ENCODE measurements around the gene MIPOL1. TPM values are rescaled to one million over a fixed set of nuclear protein-coding genes. Genes with fewer than 3 reads are reported as not detected.
"Not testable (repeated sequence)": the region's sequence is repeated elsewhere in the genome, so short reads cannot be mapped to it uniquely, and the experiment has no call there.

The MIPOL1 gene
- total RNA-seq, 2 donors from 2014 or later = 16.7 to 19.6 TPM

DNA sequence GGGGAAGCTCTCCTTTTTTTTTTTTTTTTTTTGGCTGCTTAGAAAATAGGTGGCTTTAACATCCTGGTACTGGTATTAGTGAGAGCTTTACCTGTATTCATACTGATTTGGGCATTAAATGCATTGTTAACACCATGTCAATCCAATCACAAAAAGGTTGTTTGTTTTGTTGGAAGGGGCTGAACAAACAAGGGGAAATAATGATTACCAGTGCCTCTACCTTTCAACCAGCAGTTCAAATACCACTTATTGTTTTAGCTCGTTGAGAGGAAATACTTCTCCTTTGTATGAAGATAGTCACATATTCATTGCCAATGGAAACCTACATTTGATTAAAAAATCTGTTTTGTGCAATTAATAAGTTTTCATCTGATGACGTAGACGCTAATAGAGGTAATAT, 72.9 kb downstream of the MIPOL1 start:
- no peak for DNase-seq (ENCODE audit: low spot score)
- intact Hi-C loops (cut with DNase I) = no loop called here

DNA sequence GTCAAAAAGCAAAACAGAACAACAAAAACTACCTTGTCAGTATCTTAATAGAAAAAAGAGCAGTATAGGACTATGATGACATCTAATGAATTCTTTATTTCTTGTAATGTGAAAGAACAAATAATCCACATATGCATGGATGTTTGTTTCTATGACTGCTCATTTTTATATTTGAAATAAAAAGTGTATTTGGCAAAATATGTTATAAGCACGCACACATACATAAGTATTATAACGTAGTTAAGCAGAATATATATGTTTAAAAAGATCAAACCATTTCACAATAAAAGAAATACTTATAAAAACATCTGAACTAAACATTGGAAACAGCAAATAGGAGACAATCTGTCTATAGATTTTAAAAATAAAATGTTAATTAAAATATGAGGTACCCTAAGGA, 74.8 kb downstream of the MIPOL1 start:
- DNase-seq (ENCODE audit: low spot score) = no peak
- intact Hi-C loops (cut with DNase I) = no loop called here

DNA sequence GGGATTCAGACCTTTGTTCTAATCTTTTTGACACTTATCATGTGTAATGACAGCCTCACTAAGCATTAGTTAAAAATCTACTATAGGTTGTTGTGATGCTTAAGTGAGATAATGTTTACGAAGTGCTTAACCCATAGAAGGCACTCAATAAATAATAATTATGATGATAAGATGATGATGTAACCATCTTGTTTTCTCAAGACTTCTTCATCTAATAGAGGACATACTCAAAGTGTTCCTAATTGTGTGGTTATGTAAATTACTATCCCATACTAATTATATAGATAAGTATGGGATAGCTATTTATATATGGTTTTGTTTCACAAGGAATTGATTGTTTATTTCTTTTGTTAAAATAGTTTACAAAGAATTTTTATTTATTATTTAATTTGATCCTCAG, 76.9 kb downstream of the MIPOL1 start:
- intact Hi-C loops (cut with DNase I) = no loop called here
- no peak for DNase-seq (ENCODE audit: low spot score)

DNA sequence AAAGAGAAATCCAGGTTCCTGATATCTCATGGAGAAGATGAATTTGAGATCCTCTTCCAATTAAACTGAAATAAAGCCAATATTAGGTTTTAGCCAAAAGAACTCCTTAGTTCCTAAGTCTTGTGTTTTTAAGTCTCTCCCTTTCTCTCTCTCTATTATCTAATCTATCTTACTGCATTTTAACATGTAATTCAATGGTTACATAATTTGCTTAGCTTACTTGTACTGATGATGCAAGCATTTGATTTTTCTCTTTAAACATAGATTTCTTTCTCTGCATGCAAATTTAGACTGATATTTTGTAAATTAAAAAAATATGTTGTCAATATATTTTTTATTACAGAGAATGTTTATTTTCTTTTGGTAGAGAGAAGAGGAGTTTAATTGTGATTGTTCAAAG, 78.2 kb downstream of the MIPOL1 start:
- intact Hi-C loops (cut with DNase I) = no loop called here

DNA sequence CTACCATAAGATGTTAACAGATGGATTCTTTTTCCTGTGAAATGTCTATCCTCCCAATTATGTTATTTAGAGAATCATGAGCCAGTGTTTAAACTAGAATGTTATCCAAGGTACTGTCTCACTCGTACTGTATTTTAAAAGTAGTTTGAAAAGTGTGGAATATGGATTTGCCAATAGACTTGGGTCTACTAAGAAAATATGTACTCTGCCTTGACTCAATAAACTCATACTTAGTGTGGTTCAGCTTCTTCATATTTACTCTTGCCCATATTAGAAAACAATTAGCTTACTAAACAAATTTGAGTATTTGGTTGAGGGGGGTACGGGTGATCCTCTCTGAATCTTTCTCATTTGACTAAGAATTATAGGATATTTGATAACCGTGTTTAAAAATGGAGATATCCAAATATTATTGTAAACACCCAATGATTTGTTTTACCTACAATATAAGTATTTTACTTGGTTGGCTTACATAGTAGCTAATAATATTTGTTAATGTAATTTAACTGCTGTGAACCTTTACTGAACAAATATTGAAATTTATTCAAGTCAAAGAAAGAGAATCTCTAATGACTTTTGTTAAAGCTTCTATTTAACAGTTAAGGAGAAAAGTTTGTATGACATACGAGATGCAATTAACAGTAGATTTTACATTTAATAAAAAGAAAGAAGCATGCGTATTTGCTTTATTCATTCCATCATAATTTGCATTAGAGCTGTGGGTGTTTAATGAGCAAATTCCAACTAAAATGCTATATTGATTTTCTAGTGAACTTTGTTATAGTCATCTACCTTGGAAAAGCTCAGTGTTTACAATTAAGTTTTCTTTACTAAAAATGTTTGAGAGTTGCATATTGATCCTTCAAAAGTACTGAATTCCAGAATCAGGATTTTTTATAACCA, 81.2 kb downstream of the MIPOL1 start:
- intact Hi-C loops (cut with DNase I) = no loop called here
- no peak for DNase-seq (ENCODE audit: low spot score)

More for the DNA sequence above, 78.2 kb downstream of the MIPOL1 start:
- no peak for DNase-seq (ENCODE audit: low spot score)

DNA sequence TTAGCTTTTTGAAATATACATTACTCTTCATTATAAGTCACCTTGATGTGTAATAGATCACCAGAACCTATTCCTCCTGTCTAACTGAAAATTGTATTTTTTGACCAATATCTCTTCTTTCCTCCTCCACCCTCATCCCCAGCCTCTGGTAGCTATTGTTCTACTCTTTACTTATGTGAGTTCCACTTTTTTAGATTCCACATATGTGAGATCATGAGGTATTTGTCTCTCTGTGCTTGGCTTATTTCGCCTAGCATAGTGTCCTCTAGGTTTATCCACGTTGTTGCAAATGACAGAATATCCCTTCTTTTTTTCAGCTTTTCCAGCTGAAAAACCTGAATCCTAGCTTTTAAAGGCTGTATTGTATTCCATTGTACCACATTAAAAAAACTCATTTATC, 82.1 kb downstream of the MIPOL1 start:
- no peak for DNase-seq (ENCODE audit: low spot score)
- intact Hi-C loops (cut with DNase I) = no loop called here

DNA sequence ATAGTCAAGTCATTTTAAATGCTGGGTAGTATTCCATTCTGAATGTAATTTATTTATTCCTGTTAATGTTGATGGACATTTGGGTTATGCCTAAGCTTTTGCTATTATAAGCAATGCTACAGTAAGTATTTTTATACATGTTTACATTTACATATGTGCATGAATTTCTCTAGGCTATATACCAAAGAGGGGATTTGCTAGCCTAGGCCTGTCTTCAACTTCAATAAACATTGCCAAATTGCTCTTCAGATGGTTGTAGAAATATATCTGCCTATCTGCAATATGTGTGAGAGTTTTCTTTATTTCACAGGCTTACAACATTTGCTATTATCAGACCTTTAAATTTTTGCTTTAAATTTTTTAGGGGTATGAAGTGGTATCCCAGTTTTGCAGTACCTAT, 87.0 kb downstream of the MIPOL1 start:
- intact Hi-C loops (cut with DNase I) = no loop called here
- no peak for DNase-seq (ENCODE audit: low spot score)

DNA sequence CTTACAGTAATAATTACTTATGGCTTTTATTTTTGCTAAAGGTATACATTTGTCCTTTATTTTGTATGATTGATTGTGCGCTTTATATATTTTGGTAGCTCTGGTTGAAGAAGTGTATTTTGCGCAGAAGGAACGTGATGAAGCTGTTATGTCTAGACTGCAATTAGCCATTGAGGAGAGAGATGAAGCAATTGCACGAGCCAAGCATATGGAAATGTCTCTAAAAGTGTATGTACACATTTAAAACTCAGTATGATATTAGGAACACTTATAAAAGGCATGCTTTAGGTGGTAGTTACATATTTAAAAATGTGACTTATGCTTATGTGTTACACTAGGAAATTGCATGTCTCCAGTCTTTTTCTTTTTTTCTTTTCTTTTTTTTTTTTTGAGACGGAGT, 87.5 kb downstream of the MIPOL1 start:
- intact Hi-C loops (cut with DNase I) = no loop called here
- no peak for DNase-seq (ENCODE audit: low spot score)

DNA sequence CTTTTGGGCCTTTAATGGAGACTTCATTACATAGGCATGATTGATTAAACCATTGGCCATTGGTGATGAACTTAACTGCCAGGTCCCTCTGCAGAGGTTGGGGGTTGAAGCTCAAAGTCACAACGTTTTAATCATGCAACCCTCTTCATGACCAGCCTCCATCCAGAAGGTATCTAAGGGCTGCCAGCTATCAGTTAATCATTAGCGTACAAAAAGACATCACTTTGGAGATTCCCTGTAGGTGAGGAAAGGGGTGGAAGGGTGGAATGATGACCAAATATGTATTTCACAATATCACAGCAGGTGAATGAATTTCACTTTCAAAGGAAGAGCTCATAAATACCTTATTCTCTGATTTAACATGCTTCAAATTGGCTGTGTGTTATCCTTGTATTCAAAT, 92.0 kb downstream of the MIPOL1 start:
- no peak for DNase-seq (ENCODE audit: low spot score)
- intact Hi-C loops (cut with DNase I) = no loop called here

DNA sequence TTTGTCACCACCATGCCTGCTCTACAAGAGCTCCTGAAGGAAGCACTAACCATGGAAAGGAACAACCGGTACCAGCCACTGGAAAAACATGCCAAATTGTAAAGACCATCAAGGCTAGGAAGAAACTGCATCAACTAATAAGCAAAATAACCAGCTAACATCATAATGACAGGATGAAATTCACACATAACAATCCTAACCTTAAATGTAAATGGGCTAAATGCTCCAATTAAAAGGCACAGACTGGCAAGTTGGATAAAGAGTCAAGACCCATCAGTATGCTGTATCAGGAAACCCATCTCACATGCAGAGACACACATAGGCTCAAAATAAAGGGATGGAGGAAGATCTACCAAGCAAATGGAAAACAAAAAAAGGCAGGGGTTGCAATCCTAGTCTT, 97.5 kb downstream of the MIPOL1 start:
- DNase-seq (ENCODE audit: low spot score); intact Hi-C loops (cut with DNase I): not testable (repeated sequence)

DNA sequence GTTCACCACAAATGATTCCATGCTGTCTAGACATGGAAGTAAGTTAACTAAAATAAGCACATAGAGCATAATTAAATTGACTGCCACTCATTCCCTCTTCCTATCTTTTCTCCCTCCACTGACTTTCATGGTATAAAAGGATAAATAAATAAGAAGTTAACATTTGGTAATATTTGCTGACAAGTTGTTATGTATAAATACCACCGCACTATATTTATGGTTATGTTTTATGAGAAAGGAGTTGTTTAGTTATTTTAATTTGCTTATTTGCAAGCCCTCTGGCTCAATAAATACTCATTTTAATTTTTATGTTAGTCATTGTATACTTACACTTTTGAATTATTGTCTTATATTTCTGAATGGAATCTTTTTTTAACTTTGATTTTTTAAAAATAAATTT, 113.5 kb downstream of the MIPOL1 start:
- intact Hi-C loops (cut with DNase I) = no loop called here
- no peak for DNase-seq (ENCODE audit: low spot score)

DNA sequence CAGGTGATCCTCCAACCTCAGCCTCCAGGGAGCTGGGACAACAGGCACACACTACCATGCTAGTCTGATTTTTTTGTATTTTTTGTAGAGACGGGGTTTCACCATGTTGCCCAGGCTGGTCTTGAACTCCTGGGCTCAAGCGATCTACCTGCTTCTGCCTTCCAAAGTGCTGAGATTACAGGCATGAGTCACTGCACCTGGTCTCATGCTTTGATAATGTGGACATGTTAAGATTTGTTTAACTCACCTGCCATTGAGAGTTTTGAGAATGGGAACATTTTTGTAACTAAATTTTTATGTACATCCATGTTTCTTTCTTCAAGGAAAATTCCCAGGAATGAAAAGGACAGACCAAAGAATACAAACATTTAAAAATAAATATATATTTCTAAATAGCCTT, 121.2 kb downstream of the MIPOL1 start:
- intact Hi-C loops (cut with DNase I) = no loop called here
- no peak for DNase-seq (ENCODE audit: low spot score)

DNA sequence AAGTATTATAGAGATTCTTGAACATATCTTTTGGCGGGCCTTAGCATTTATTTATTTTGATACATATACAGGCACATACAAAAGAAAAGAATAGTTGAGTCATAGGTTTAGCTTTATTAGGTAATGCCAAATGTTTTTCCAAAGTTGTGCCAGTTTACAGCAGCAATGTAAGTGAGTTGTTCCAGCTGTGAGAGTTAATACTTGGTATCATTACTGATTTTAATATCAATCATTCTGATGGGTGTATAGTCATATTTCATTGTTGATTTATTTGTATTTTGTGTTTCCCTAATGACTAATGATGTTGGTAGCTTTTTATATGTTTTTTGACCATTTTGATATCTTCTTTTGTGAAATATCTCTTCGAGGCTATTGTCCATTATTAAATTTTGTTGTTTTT, 122.4 kb downstream of the MIPOL1 start:
- DNase-seq (ENCODE audit: low spot score) = no peak
- intact Hi-C loops (cut with DNase I) = no loop called here

DNA sequence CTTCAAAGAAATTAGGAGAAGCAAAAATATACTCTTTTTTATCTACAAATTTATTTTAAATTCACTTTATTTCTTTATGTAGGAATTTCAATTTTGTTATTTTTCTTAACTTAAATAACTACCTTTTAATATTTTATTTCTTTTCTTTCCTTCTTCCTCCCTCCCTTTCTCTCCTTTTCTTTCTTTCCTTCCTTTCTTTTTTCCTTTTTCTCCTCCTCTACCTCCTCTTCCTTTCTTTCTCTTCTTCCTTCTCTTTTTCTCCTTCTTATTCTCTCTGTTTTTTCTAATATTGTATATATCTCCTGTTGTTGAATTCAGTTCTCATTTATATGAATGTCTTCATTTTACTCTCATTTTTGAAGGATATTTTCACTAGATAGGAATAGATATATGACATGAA, 127.6 kb downstream of the MIPOL1 start:
- intact Hi-C loops (cut with DNase I) = no loop called here
- no peak for DNase-seq (ENCODE audit: low spot score)

DNA sequence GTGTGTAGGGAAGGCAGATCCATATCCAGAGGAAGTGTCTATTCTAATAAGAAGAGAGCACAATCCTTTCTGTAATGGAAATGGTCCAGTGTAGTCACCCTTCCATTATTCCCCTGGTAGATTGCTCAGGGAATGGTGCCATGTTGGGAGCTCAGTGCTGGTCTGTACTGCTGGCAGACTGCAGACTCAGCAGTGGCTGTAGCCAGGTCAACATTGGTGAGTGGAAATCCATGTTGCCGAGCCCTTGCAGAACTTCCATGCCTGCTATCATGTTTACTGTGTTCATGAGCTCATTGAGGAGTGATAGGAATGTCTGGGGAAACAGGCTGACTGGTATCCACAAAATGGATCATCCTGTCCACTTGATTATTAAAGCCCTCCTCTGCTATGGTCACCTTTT, 128.7 kb downstream of the MIPOL1 start:
- DNase-seq (ENCODE audit: low spot score) = no peak
- intact Hi-C loops (cut with DNase I) = no loop called here

DNA sequence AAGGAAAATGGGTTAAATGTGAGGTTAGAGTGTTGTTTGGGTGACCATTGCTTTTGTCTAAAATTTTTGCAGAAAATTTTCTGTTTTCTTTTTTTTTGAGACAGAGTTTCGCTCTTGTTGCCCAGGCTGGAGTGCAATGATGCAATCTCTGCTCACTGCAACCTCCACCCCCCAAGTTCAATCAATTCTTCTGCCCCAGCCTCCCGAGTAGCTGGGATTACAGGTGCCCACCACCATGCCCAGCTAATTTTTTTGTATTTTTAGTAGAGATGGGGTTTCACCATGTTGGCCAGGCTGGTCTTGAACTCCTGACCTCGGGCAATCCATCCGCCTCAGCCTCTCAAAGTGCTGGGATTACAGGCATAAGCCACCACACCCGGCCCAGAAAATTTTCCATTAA, 130.2 kb downstream of the MIPOL1 start:
- DNase-seq (ENCODE audit: low spot score); intact Hi-C loops (cut with DNase I): not testable (repeated sequence)

DNA sequence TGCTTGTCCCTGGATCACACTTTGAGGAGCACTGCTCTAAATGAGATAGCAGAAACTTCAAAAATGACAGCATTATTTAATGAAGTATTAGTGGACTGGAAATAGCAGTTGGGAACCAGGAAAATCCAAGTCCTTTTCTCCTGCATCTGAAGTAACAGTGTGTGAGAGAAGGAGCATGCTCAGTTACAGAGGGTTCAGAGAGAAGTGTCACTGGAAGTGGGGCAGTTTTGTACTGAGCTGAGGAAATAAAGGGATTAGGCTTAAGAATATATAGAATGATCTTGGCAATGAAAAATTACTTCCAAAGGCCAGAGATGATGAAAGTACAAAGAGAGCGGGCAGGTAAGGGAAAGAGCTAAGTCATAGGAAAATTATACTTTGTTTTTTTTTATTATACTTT, 130.9 kb downstream of the MIPOL1 start:
- intact Hi-C loops (cut with DNase I) = no loop called here
- no peak for DNase-seq (ENCODE audit: low spot score)

DNA sequence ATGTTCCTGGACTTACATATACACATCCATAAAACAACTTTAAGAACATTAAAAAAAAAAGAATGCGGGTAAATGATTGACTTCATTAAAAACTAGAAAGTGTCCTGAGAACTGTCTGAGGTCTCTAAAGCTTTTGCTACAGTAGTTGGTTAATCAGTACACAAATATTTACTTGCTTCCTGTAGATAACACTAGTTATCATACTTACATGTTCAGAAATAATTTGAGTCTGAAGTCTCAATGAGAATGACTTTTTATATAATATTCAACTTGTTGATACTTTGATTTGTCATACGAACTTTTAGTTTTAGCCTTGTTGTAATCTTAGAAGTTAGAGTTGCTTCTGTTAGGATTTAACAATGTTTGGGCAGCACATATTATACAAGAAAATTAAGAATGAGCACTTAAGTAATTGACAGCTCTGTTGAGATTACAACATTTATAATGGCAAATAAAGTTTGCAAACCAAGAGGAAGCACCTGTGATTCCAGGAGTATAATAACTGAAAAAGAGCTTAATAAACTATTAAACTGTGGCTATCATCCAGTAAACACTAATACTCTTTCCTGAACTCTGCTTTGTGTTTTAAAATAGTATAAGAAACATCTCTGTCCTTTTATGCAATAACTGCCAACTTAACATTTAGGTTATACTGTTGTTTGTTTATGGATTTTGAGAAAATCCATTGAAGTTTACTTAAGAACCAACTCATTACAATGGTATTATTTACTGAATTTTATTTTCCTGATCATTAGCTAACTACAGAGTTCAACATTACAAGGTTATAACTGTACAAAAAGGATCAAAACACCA, 131.7 kb downstream of the MIPOL1 start:
- intact Hi-C loops (cut with DNase I) = no loop called here
- DNase-seq (ENCODE audit: low spot score) = no peak

DNA sequence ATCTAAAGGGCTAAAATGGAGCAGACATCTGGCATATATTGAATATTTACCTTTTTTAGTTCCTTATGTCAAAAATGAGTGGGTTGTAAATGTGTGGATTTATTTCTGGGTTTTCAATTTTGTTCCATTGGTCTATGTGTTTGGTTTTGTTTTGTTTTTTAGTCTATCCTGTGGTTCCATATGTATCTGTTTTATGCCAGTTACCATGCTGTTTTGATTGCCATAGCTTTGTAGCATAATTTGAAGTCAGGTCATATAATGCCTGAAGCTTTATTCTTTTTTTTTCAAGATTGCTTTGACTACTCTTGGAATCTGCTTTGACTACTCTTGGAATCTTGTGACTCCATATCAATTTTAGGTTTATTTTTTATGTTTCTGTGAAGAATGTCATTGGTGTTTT, 133.2 kb downstream of the MIPOL1 start:
- intact Hi-C loops (cut with DNase I) = no loop called here
- DNase-seq (ENCODE audit: low spot score) = no peak

DNA sequence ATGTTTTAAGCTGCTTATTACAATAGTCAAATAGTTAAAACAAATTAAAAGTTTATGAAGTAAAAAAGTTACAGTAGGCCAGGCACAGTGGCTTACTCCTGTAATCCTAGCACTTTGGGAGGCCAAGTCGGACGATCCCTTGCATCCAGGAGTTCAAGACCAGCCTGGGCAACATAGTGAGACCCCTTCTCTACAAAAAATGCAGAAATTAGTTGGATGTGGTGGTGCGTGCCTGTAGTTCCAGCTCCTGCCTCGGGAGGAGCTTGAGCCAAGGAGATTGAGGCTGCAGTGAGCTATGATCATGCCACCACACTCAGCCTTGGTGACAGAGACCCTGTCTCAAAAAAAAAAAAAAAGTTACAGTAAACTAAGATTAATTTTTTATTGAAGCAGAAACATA, 142.6 kb downstream of the MIPOL1 start:
- intact Hi-C loops (cut with DNase I) = no loop called here
- no peak for DNase-seq (ENCODE audit: low spot score)
